ENCODE results near the gene G0S2.

The G0S2 gene

DNA sequence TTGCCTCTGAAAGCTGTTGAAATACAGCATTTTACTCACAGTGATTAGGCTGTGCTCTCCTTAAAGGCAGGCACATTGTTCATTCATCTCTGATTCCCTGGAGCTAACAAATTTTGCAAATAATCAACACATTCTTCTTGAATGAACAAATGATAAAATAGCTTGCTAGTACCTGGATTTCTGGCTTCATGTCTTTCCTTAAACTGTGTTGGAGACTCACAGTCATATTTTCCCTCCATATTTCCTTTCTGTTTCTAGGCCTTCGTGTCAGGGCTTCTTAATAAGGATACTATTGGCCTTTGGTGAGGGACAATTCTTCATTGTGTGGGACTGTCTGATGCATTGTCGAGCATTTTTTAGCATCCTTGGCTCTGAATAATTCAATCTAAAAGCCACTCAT lies 39.1 kb downstream of the G0S2 start:
- no peak for DNase-seq

DNA sequence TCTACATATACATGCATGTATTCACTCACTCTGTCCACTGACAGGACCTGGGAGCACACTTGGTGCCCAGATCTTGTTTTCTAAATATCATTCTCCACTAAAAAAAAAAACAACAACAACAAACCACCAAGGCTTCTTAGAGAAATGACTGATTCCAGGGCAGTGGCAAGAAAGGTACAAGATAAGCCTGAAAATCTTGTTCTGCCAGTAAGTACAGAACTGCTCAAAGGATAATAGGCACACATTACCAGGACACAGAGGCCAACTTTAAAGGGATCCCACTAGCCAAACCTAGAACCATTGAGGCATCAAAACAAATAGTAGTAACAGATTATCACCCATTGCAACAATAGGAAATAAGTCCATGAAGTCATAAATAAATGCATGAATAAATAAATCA lies 40.1 kb downstream of the G0S2 start:
- no peak for DNase-seq

- DNase-seq, result no peak
These were observed 42.6 kb downstream of the G0S2 start for GRCh38 chr1:209717818-209718217.

DNA sequence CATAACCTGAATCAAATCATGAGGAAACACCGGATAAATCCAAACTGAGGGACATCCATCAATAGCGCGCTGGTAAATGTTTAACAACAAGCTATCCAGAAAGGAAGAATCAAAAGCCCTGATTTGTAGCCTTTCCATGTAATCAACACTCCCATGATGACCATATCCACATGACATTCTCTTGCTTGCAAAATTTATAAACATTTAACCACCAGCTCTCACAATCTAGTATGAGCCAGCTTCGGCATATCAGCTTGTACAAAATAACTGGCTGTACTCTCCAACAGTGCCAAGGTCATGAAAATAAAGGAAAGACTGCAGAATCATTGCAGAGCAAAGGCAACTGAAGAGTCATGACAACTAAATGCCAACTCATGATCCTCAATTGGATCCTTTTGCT lies 45.1 kb downstream of the G0S2 start:
- no peak for DNase-seq

GRCh38 chr1:209720826-209721225 lies 45.6 kb downstream of the G0S2 start:
- no peak for DNase-seq

- no peak for DNase-seq
These were observed 46.1 kb downstream of the G0S2 start for GRCh38 chr1:209721323-209721722.

GRCh38 chr1:209723265-209723664 lies 48.1 kb downstream of the G0S2 start:
- no peak for DNase-seq

DNA sequence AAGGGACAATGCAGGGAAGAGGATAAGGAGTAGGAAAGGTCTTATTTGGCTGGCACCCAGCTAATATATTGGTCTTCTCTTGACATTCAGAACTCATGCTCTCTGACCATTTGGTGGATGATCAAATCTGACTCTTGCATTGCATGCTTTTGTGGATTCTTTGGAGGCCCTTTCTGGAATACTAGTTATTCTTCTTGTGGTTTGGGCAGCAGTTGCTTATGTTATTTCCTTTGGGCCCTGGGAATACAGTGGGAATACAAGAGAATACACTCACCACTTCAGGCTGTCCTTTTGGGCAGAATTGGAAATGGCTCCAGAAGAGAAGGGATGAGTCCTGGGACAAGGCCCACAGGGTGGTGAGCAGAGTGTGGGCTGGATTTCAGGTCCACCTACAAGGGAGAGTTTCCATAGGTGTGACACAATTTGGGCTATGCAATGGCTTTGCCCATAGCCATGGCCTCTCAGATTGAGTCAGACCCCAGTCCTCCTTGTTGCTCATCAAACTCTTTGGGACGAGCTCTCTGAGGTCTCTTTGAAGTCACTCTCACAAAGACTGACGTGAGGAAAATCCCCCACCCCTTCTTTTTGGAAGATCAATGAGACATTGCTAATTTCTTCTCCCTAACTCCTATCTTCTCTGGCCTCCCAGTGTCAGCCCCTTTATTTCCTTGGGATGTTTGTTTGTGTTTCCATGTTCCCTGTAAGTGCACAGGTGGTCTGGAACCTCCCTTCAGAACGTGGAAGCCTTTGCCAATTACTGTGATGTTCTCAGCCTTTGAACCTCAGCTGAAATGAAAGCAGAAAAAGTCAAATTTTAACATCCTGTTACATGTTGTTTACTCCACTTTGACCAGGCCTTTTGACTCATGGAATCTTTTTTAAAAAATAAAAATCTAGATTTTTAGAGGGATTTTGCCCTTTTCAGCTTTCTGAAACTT lies 48.8 kb downstream of the G0S2 start:
- DNase-seq, result no peak

Measured in right kidney (tissue), 1 donor.